GM19240 (cell line): ENCODE results near the gene CADPS.

Source experiments
- DNase-seq: peaks from one replicate; pipeline ENCODE4 v3.0.0; 2011; ENCODE audit warnings: low spot score; ENCODE audit not compliant: insufficient read length

CADPS gene

GRCh38 chr3:62874711-62875557 lies at the start of gene CADPS:
CADPS (minus strand) TSS chr3:62875416; CDS start chr3:62875029, 387 bp downstream.
- DNase-seq, result no peak

GRCh38 chr3:62923066-62923465 lies 47.9 kb upstream of the CADPS start:
- DNase-seq, result no peak

DNA sequence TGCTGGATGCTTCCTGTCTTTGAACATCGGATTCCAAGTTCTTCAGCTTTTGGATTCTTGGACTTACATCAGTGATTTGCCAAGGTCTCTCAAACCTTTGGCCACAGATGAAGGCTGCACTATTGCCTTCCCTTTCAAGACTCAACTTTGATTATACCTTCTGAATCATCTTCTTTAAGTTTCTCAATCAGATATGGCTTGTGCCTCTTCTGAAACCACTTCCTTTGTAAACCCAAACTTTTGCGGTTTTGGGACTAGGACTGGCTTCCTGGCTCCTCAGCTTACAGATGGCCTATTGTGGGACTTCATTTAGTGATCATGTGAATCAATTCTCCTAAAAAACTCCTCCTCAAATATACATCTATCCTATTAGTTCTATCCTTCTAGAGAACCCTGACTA lies 47.1 kb upstream of the CADPS start:
- no peak for DNase-seq

- DNase-seq, result no peak
Measured at GRCh38 chr3:62920466-62920784, 45.2 kb upstream of the CADPS start.

GRCh38 chr3:62919784-62920465 lies 44.7 kb upstream of the CADPS start:
- no peak for DNase-seq

DNA sequence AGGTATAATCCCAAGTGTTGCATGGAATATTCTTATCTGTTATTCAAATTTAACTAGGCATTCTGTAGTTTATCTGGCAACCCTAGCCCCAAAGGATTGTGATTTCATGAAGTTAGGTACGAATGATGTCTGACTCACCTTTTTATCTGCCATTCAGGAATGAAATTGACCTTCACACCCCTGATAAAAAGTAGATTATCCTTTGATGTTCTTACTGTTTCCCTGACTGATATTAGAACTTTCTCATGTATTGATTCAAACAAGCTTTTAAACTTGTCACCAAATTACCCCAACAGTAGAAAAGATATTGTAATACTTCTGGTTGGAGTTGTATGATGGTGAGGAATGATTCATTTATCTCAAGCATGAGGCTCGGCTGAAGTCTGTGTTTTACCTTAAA lies 43.6 kb upstream of the CADPS start:
- DNase-seq, result no peak

- no peak for DNase-seq
Measured at GRCh38 chr3:62918131-62918530, 42.9 kb upstream of the CADPS start.

GRCh38 chr3:62911526-62911925 lies 36.3 kb upstream of the CADPS start:
- DNase-seq, result no peak

GRCh38 chr3:62905331-62905730 lies 30.1 kb upstream of the CADPS start:
- no peak for DNase-seq

DNA sequence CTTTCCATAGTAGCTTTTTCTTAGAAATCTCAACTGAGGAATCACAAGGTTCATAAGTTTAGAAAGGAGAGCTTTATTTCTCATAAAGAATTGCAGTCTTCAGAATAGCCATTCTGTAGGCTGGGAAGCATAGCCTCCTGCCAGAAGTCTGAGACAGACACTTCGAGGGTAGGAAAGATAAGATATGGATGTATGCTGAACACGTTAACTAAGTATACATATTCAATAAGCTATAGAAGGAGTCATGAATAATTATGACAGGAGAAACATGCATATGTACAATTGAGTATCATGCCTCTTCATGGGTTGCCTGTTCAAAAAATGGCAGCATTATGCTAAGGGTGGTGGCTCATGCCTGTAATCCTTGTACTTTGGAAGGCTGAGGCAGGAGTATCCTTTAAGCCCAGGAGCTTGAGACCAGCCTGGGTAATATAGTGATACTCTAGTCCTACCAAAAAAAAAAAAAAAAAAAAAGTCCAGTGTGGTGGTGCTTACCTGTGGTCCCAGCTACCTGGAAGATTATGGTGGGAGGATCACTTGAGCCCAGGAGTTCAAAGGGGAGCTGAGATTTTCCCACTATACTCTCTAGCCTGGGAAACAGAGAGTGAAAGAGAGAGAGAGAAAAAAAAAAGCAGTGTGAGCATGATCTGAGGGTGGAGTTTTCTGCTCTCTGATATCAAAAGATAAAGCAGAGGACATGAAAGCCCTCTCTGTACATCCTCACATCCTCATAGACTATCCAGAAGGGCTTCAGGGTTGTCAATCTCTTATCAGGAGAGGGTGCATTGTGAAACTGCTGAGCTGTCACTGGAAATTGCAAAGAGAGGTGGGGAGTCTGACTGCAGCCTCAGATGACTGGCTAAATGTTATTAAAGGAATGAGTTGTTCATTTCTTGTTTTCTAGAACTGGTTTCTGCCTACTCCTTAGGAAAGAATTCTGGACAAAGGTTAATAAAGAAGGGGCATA lies 23.6 kb upstream of the CADPS start:
- no peak for DNase-seq

GRCh38 chr3:62895901-62896300 lies 20.7 kb upstream of the CADPS start:
- no peak for DNase-seq

- DNase-seq, result no peak
Measured at GRCh38 chr3:62892951-62893350, 17.7 kb upstream of the CADPS start.

GRCh38 chr3:62892045-62892444 lies 16.8 kb upstream of the CADPS start:
- DNase-seq, result no peak

- no peak for DNase-seq
Measured at GRCh38 chr3:62888778-62889177, 13.6 kb upstream of the CADPS start.

DNA sequence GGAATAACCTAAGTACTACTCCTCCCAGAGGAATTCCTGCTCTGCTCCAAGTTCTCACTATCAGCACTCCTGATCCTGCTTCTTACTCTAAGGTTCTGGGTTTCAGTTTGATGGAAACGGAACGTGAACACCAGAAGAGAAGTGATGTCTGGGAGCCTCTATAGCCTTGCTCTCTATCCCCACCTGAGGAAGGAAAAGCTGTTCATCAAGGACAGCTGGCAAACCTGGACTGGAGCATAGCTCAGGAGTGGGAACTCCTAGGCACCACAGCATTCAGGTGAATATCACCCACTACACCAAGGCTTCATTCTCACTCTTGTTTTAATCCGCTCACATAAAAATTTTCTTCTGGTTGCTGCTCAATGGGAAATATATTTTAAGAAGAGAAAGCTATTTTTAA lies 13.0 kb upstream of the CADPS start:
- no peak for DNase-seq

DNA sequence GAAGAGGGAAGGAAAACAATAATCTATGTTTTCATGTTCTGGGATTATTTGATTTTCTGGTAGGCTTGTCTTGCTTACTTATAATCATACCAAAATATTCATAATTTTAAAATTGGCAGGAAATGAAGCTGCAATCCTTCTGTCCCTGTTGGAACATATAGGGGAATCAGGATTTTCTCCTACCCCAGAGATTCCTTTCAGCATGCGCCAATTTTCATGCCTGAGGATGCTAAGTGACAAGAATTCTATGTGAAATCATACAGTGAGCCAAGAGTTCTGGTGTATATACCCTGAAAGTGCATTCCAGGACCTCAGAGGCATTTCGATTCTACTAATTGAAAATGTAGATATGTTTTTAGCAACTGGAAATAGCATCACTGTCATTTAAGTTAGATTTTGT lies 9.9 kb upstream of the CADPS start:
- DNase-seq, result no peak

GRCh38 chr3:62884096-62884870 lies 9.1 kb upstream of the CADPS start:
- no peak for DNase-seq

GRCh38 chr3:62882676-62883200 lies 7.5 kb upstream of the CADPS start:
- no peak for DNase-seq

DNA sequence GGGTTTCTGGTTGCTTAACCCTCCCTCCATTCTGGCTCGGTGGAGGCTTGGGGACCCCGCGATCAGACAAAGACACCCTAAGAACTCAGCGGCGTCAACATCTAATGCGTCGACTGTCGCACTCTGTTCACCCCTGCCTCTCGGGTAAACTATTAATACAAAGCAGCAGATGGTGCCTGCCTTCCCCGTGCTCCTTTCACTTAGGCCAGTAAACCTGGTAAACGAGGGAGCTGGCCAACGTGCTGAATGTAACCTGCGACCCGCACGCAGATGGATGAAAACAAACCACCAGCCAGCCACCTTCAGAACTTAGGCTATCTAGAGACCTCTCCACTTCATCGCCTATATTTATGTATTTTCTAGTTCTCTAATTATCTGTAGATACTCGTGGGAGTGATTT lies 848 bp upstream of the CADPS start:
- DNase-seq, result no peak

GRCh38 chr3:62875558-62876002 lies 364 bp upstream of the CADPS start:
- DNase-seq, result no peak
